Measurements from ENCODE around the gene KIF3B. TPM values are rescaled to one million over a fixed set of nuclear protein-coding genes. Genes with fewer than 3 reads are reported as not detected.
A peak's percentile ranks its signal among the peaks of the same experiment; 100 is the strongest.

The KIF3B gene
- total and polyA plus RNA-seq, 2 donors = 7.8 to 8.3 TPM

DNA sequence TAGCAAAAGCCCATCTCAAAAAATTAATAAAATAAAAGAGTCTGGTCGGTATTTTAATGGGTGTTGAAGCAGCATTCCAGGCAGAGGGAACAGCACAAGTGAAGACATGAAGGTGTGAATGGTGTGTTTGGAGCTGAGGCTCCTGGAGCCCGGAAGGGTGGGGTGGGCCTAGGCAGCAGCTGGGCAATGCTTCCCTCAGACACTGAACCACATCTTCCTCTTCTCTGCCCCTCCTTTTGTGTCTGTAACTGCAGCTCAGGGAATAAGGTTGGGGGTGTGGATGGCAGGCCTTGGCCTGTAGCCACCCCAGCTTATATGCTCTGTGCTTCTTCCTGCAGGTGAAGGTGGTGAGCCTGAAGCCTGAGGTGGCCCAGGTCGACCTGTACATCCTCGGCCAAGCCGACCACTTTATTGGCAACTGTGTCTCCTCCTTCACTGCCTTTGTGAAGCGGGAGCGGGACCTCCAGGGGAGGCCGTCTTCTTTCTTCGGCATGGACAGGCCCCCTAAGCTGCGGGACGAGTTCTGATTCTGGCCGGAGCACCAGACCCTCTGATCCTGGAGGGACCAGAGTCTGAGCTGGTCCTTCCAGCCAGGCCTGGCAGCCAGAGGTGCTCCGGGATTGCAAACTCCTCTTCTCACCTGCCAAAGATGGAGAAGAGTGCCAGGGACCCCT lies 43.2 kb upstream of the KIF3B start:
- Histone ChIP-seq H3K9me3 (ENCODE audit: control insufficient read depth in 2 of 2, insufficient read depth in 1 of 2, low read length in 1 of 2) (no peaks in the 10 kb centered on the region), H3K4me3 (ENCODE audit: low read length in 2 of 2) (no peak overlapping the region), H3K4me1 (ENCODE audit: control insufficient read depth in 2 of 2, insufficient read depth in 2 of 2, low read length in 2 of 2) (peaks cover 0 to 4% of the 10 kb centered on the region in 2 donors), H3K27me3 (ENCODE audit: control insufficient read depth in 2 of 2, insufficient read depth in 1 of 2, low read length in 1 of 2) (no peaks in the 10 kb centered on the region), H3K36me3 (ENCODE audit: control insufficient read depth in 2 of 2, insufficient read depth in 2 of 2, low read length in 1 of 2) (peaks cover 50 to 51% of the 10 kb centered on the region in 2 donors), H3K27ac (ENCODE audit: low read depth in 1 of 2, low read length in 1 of 2) (no peak overlapping the region)
- DNase-seq (ENCODE audit: low read depth in 6 of 9, low spot score in 9 of 9) = no peak
- WGBS = 96% methylated on average over 13 of the region's 13 CpGs

DNA sequence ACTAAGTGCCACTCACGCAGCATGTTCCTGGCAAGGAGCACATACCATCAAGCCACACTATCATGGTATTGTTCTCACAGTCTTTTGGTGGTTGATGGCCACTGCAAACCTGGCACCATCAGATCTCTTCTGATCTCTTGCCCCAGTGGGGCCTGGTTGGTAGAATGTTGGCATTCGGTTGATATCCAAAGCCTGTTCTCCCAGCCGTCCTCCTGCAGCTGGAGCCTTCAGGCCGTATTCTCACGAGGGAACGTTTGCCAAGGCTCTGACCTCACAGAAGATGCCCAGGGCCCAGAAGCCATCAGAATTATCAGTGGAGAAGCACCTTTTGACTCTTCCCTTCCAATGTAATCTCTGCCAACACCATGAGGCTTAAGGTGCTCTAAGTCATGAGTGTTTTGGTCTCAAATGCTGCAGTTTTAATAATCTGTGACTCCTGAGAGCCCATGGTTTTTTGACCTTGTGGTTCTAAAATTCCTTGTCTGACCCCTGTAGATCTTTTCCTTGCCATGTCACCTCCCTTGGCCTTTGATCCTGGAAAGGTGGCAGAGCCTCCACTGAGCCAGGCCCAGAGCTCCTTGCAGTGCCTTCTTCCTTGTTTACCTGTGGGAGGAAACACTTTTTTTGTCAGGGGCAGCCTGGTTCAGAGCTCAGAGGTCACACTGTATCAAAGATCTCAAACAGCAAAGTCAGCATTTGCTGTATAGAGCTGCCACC lies 42.0 kb upstream of the KIF3B start:
- Histone ChIP-seq H3K4me3 (ENCODE audit: low read length in 2 of 2) (no peak overlapping the region), H3K27ac (ENCODE audit: low read depth in 1 of 2, low read length in 1 of 2) (peak overlapping the region in 1 of 2 donors; percentile 3), H3K4me1 (ENCODE audit: control insufficient read depth in 2 of 2, insufficient read depth in 2 of 2, low read length in 2 of 2) (peaks cover 0 to 4% of the 10 kb centered on the region in 2 donors), H3K27me3 (ENCODE audit: control insufficient read depth in 2 of 2, insufficient read depth in 1 of 2, low read length in 1 of 2) (no peaks in the 10 kb centered on the region), H3K36me3 (ENCODE audit: control insufficient read depth in 2 of 2, insufficient read depth in 2 of 2, low read length in 1 of 2) (peaks cover 50 to 51% of the 10 kb centered on the region in 2 donors), H3K9me3 (ENCODE audit: control insufficient read depth in 2 of 2, insufficient read depth in 1 of 2, low read length in 1 of 2) (no peaks in the 10 kb centered on the region)
- WGBS = 97% methylated on average over 6 of the region's 6 CpGs
- no peak for DNase-seq (ENCODE audit: low read depth in 6 of 9, low spot score in 9 of 9)

DNA sequence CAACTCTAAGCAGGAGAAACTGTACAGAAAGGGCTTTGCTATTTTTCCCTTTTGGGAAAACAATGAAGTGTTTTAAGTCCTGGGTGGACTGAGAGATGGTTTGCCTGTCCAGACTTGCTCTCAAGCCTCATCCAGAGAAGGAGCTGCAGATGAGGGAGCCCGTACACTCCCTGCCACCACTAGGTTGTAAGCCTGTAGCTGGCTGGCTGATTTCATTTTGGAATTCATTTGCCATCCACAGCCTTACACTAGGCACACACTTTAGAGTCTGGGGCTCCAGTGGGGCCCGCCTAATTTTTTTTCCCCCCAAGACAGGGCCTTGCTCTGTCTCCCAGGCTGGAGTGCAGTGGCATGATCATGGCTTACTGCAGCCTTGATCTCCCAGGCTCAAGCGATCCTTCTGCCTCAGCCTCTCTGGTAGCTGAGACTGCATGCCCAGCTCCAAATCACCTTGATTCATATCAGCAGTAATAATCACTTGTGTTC lies 41.4 kb upstream of the KIF3B start:
- WGBS = 98% methylated on average over 3 of the region's 3 CpGs
- H3K27me3 ChIP-seq (ENCODE audit: control insufficient read depth in 2 of 2, insufficient read depth in 1 of 2, low read length in 1 of 2) = no peaks in the 10 kb centered on the region

DNA sequence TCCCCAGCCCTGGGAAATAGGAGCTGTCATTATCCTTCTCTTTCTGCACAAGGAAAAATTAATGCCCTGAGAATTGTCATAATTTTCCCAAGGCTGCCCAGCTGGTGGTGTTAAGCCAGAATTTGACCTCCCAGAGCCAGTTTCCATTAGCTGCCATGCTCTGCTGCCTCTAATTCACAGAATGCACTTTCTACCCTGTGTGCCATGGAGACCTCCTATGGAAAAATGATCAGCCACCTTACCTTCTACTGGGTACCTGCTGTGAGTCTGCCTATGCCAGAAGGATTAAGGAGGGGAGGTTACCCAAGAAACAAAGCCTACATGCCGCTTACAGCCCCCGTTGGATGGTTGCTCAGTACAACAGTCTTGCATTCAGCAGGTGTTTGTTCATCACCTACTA lies 40.6 kb upstream of the KIF3B start:
- H3K4me3 ChIP-seq (ENCODE audit: low read length in 2 of 2) = no peak overlapping the region
- H3K4me1 ChIP-seq (ENCODE audit: control insufficient read depth in 2 of 2, insufficient read depth in 2 of 2, low read length in 2 of 2) = peaks cover 0 to 4% of the 10 kb centered on the region in 2 donors
- no peak for DNase-seq (ENCODE audit: low read depth in 6 of 9, low spot score in 9 of 9)
- no peaks in the 10 kb centered on the region for H3K9me3 ChIP-seq (ENCODE audit: control insufficient read depth in 2 of 2, insufficient read depth in 1 of 2, low read length in 1 of 2)
- H3K27ac ChIP-seq (ENCODE audit: low read depth in 1 of 2, low read length in 1 of 2) = no peak overlapping the region
- 96% methylated on average over 2 of the region's 2 CpGs for WGBS
- no peaks in the 10 kb centered on the region for H3K27me3 ChIP-seq (ENCODE audit: control insufficient read depth in 2 of 2, insufficient read depth in 1 of 2, low read length in 1 of 2)
- H3K36me3 ChIP-seq (ENCODE audit: control insufficient read depth in 2 of 2, insufficient read depth in 2 of 2, low read length in 1 of 2) = peaks cover 41 to 45% of the 10 kb centered on the region in 2 donors

More for the DNA sequence above, 41.4 kb upstream of the KIF3B start:
- H3K36me3 ChIP-seq (ENCODE audit: control insufficient read depth in 2 of 2, insufficient read depth in 2 of 2, low read length in 1 of 2) = peaks cover 45 to 47% of the 10 kb centered on the region in 2 donors
- no peak for DNase-seq (ENCODE audit: low read depth in 6 of 9, low spot score in 9 of 9)
- no peaks in the 10 kb centered on the region for H3K9me3 ChIP-seq (ENCODE audit: control insufficient read depth in 2 of 2, insufficient read depth in 1 of 2, low read length in 1 of 2)
- H3K27ac ChIP-seq (ENCODE audit: low read depth in 1 of 2, low read length in 1 of 2) = no peak overlapping the region
- peaks cover 0 to 4% of the 10 kb centered on the region in 2 donors for H3K4me1 ChIP-seq (ENCODE audit: control insufficient read depth in 2 of 2, insufficient read depth in 2 of 2, low read length in 2 of 2)
- H3K4me3 ChIP-seq (ENCODE audit: low read length in 2 of 2) = no peak overlapping the region

DNA sequence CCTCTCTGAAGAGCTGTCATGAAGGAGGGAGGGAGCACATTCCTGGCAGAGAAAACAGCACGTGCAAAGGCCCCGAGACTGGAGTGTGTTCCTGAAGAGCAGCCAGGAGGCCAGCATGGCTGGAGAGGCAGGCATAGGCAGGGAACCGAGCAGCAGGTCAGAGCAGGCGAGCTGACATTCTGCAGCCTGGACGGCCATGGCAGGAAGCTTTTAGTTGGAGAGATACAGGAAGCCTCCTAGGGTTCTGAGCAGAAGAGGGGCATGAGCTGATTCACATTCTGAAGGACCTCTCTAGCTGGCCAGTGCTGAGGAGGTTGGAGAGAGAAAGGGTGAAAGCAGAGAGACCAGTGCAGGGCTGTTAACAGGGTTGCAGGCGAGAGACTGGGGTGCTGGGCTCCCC lies 40.0 kb upstream of the KIF3B start:
- Histone ChIP-seq H3K27ac (ENCODE audit: low read depth in 1 of 2, low read length in 1 of 2) (no peak overlapping the region), H3K9me3 (ENCODE audit: control insufficient read depth in 2 of 2, insufficient read depth in 1 of 2, low read length in 1 of 2) (no peaks in the 10 kb centered on the region), H3K4me3 (ENCODE audit: low read length in 2 of 2) (no peak overlapping the region), H3K4me1 (ENCODE audit: control insufficient read depth in 2 of 2, insufficient read depth in 2 of 2, low read length in 2 of 2) (no peaks in the 10 kb centered on the region), H3K27me3 (ENCODE audit: control insufficient read depth in 2 of 2, insufficient read depth in 1 of 2, low read length in 1 of 2) (no peaks in the 10 kb centered on the region), H3K36me3 (ENCODE audit: control insufficient read depth in 2 of 2, insufficient read depth in 2 of 2, low read length in 1 of 2) (peaks cover 35 to 44% of the 10 kb centered on the region in 2 donors)
- 98% methylated on average over 6 of the region's 6 CpGs for WGBS
- DNase-seq (ENCODE audit: low read depth in 6 of 9, low spot score in 9 of 9) = no peak

DNA sequence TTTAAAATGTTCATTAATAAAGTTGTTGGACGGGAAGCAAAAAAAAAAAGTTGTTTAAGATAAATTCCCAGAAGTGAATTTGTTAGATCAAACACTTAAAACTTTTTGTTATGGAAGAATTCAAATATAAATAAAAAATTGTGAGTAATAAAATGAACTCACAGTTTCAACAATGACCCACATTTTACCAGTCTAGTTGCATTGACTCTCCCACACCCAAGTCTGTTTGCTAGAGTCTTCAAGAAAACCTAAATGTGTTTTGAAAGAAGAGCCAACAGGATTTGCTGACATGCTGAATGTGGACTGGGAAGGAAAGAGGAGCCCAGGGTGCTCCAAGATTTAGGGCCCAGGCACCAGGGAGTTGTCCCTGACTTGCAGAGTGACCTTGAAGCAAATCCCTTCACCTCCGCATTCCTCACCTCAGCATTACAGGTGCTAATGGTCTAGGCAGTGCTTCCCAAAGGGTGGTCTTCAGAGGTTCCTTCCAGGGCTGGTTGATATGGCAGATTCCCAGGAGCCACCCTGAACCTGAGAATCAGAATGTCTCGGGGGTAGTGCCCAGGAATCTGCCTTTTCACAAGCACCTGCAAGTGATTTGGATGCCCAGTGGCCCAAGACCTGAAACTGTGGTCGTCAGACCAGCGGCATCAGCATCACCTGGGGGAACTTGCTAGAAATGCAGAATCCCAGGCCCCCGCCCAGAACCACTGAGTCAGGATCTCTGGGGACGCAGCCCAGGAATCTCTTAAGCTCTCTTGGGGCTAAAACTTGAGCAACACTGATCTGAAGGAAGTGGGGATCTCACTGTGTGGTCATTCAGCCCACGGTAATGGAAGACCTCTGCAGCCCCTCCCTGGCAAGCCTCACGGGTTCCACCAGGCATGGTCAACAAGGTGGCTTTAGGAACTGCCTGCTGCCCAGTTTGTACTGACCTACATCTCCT lies 38.7 kb upstream of the KIF3B start:
- no peaks in the 10 kb centered on the region for H3K9me3 ChIP-seq (ENCODE audit: control insufficient read depth in 2 of 2, insufficient read depth in 1 of 2, low read length in 1 of 2)
- no peak overlapping the region for H3K27ac ChIP-seq (ENCODE audit: low read depth in 1 of 2, low read length in 1 of 2)
- DNase-seq (ENCODE audit: low read depth in 6 of 9, low spot score in 9 of 9) = no peak
- H3K36me3 ChIP-seq (ENCODE audit: control insufficient read depth in 2 of 2, insufficient read depth in 2 of 2, low read length in 1 of 2) = peaks cover 22 to 31% of the 10 kb centered on the region in 2 donors
- H3K4me3 ChIP-seq (ENCODE audit: low read length in 2 of 2) = no peak overlapping the region
- no peaks in the 10 kb centered on the region for H3K4me1 ChIP-seq (ENCODE audit: control insufficient read depth in 2 of 2, insufficient read depth in 2 of 2, low read length in 2 of 2)
- WGBS = 94% methylated on average over 9 of the region's 9 CpGs
- H3K27me3 ChIP-seq (ENCODE audit: control insufficient read depth in 2 of 2, insufficient read depth in 1 of 2, low read length in 1 of 2) = no peaks in the 10 kb centered on the region

DNA sequence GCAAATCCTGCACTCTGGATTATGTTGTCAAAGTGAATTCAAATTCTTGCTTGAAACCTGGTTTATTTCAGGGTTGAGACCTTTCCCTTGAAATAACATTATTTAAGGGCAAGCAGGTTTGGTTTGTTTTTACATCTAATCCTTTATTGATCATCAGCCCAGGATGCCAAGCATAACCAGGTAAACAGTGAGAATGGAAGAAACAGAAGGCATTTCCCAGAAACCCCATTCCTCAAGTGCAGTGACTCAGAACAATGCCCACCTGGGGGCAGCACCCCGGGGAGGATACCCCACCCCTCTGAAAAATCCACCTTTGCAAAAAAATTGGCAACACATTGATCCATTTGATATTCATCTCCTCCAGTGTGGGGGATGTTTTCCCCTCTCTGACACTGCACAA lies 37.2 kb upstream of the KIF3B start:
- Histone ChIP-seq H3K4me3 (ENCODE audit: low read length in 2 of 2) (no peak overlapping the region), H3K36me3 (ENCODE audit: control insufficient read depth in 2 of 2, insufficient read depth in 2 of 2, low read length in 1 of 2) (peaks cover 9 to 17% of the 10 kb centered on the region in 2 donors), H3K4me1 (ENCODE audit: control insufficient read depth in 2 of 2, insufficient read depth in 2 of 2, low read length in 2 of 2) (no peaks in the 10 kb centered on the region), H3K27me3 (ENCODE audit: control insufficient read depth in 2 of 2, insufficient read depth in 1 of 2, low read length in 1 of 2) (no peaks in the 10 kb centered on the region), H3K27ac (ENCODE audit: low read depth in 1 of 2, low read length in 1 of 2) (no peak overlapping the region), H3K9me3 (ENCODE audit: control insufficient read depth in 2 of 2, insufficient read depth in 1 of 2, low read length in 1 of 2) (no peaks in the 10 kb centered on the region)
- 8% methylated on average over 1 of the region's 1 CpG for WGBS
- no peak for DNase-seq (ENCODE audit: low read depth in 6 of 9, low spot score in 9 of 9)

DNA sequence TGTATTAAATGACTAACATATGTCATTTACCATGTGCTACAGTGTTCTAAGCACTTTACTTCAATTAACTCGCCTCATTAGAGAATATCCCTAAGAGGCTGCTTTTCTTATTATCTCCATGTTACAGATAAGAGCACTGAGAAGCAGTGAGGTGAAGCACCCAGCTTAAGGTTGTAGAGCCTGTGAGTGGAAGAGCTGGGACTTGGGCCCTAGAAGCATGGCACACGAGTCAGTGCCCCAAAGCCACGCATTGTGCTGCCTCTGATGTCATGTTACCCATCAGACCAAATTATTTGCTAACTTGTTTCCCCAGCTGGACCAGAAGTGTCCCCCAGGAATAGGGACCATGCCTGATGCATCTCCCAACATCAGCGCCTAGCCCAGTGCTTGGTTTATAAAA lies 35.6 kb upstream of the KIF3B start:
- Histone ChIP-seq H3K27me3 (ENCODE audit: control insufficient read depth in 2 of 2, insufficient read depth in 1 of 2, low read length in 1 of 2) (no peaks in the 10 kb centered on the region), H3K4me3 (ENCODE audit: low read length in 2 of 2) (no peak overlapping the region), H3K27ac (ENCODE audit: low read depth in 1 of 2, low read length in 1 of 2) (no peak overlapping the region), H3K4me1 (ENCODE audit: control insufficient read depth in 2 of 2, insufficient read depth in 2 of 2, low read length in 2 of 2) (no peaks in the 10 kb centered on the region), H3K36me3 (ENCODE audit: control insufficient read depth in 2 of 2, insufficient read depth in 2 of 2, low read length in 1 of 2) (peaks cover 0 to 3% of the 10 kb centered on the region in 2 donors), H3K9me3 (ENCODE audit: control insufficient read depth in 2 of 2, insufficient read depth in 1 of 2, low read length in 1 of 2) (no peaks in the 10 kb centered on the region)
- WGBS = 96% methylated on average over 4 of the region's 4 CpGs
- no peak for DNase-seq (ENCODE audit: low read depth in 6 of 9, low spot score in 9 of 9)
